Liver (tissue), 9 donors: Measurements from ENCODE around the gene IGF2. TPM values are rescaled to one million over a fixed set of nuclear protein-coding genes. Genes with fewer than 3 reads are reported as not detected.

Experiments used
- DNase-seq: peaks from one replicate; pipeline ENCODE4 v3.0.0-alpha.2; 2017; ENCODE audit warnings: low spot score
- H3K27ac ChIP-seq, 2 donors: one replicate each; pipeline ENCODE4 v1.7.0; 2013; ENCODE audit warnings: inconsistent platforms in 2 of 2, low read length in 2 of 2, control low read depth in 1 of 2, low read depth in 1 of 2, mild to moderate bottlenecking in 1 of 2
- H3K27me3 ChIP-seq, 4 donors: one replicate each; pipeline versions ENCODE4 v1.6.1 to v1.7.0; 2013; ENCODE audit warnings: low read length in 3 of 4, inconsistent platforms in 1 of 4, mild to moderate bottlenecking in 1 of 4, moderate library complexity in 1 of 4; ENCODE audit not compliant: control insufficient read depth in 4 of 4, insufficient read depth in 4 of 4
- H3K36me3 ChIP-seq, 4 donors: one replicate each; pipeline versions ENCODE4 v1.6.1 to v1.7.0; 2013; ENCODE audit warnings: low read length in 3 of 4, mild to moderate bottlenecking in 3 of 4, low read depth in 1 of 4, moderate library complexity in 1 of 4; ENCODE audit not compliant: control insufficient read depth in 4 of 4, insufficient read depth in 3 of 4
- H3K4me1 ChIP-seq, 4 donors: one replicate each; pipeline versions ENCODE4 v1.6.1 to v1.7.0; 2013; ENCODE audit warnings: low read length in 3 of 4, mild to moderate bottlenecking in 3 of 4, moderate library complexity in 1 of 4; ENCODE audit not compliant: control insufficient read depth in 4 of 4, insufficient read depth in 4 of 4
- H3K4me3 ChIP-seq, 3 donors: one replicate each; pipeline versions ENCODE4 v1.6.1 to v1.7.0; 2013; ENCODE audit warnings: low read length in 3 of 3, control low read depth in 1 of 3, low read depth in 1 of 3, mild to moderate bottlenecking in 1 of 3
- H3K9ac ChIP-seq, 2 donors: one replicate each; pipeline ENCODE4 v1.7.0; 2013; ENCODE audit warnings: low read length in 2 of 2, mild to moderate bottlenecking in 2 of 2, moderate library complexity in 2 of 2, control low read depth in 1 of 2, low read depth in 1 of 2
- H3K9me3 ChIP-seq, 4 donors: one replicate each; pipeline versions ENCODE4 v1.6.1 to v1.7.0; 2013; ENCODE audit warnings: low read length in 3 of 4; ENCODE audit not compliant: control insufficient read depth in 4 of 4
- EGR1 ChIP-seq, 2 donors: IDR thresholded peaks; 2 replicates each; pipeline ENCODE4 v1.6.1; 2016 to 2018; ENCODE audit warnings: antibody characterized with exemption in 2 of 2, low read depth in 2 of 2
- FOXA1 ChIP-seq: IDR thresholded peaks from 2 replicates; pipeline ENCODE4 v1.6.1; 2016; ENCODE audit warnings: antibody characterized with exemption
- HNF4G ChIP-seq: IDR thresholded peaks from 2 replicates; pipeline ENCODE4 v1.6.1; 2016; ENCODE audit warnings: antibody characterized with exemption
- JUND ChIP-seq, 2 donors: IDR thresholded peaks; 2 replicates each; pipeline ENCODE4 v1.6.1; 2016; ENCODE audit warnings: antibody characterized with exemption in 2 of 2
- NR2F2 ChIP-seq: IDR thresholded peaks from 2 replicates; pipeline ENCODE4 v1.6.1; 2016; ENCODE audit warnings: antibody characterized with exemption
- TAF1 ChIP-seq: conservative IDR thresholded peaks from 2 replicates; pipeline ENCODE4 v1.6.1; 2016; ENCODE audit warnings: antibody characterized with exemption, mild to moderate bottlenecking
- YY1 ChIP-seq: IDR thresholded peaks from 2 replicates; pipeline ENCODE4 v1.6.1; 2016; ENCODE audit warnings: antibody characterized with exemption, mild to moderate bottlenecking
- WGBS: extraction: QIAGEN DNeasy Blood & Tissue Kit; methylation state at CpG from one replicate; pipeline ENCODE4 v1.1.7; 2013; 5-methylcytosine and 5-hydroxymethylcytosine counted together
- polyA plus RNA-seq, 2 donors: library from polyadenylated mRNA; stranded (reverse) in 1 of 2; unstranded in 1 of 2; fragments of 200-250 nt in 1 of 2; fragments of >200 nt in 1 of 2; fragmentation: Nextera tagmentation in 1 of 2; extraction: Ambion mirVana in 1 of 2; gene quantifications; one replicate each; pipeline versions ENCODE4 v1.2.1 to v1.2.3, GENCODE V29; 2013 to 2015
- total RNA-seq, 2 donors: library from RNA; depleted of rRNA; stranded (reverse); fragments of >200 nt; gene quantifications; one replicate each; pipeline ENCODE4 v1.2.3, GENCODE V29; 2014
- TF ChIP-seq, protein P1 (sequence below): fragments of 150-350 bp; IDR thresholded peaks from 2 replicates; pipeline ENCODE4 v1.5.1; 2017; ENCODE audit warnings: improper control_type of control experiment, low read depth, low read length; ENCODE audit not compliant: missing input control
- TF ChIP-seq, protein P2 (sequence below): IDR thresholded peaks from 2 replicates; pipeline ENCODE4 v1.6.1; 2016; ENCODE audit warnings: antibody characterized with exemption
- TF ChIP-seq, protein P3 (sequence below): IDR thresholded peaks from 2 replicates; pipeline ENCODE4 v1.6.1; 2016; ENCODE audit warnings: antibody characterized with exemption
- donor health status: healthy.
- donor health status: healthy.
- donor health status: healthy.
- donor health status: healthy.
- donor health status: healthy.

IGF2 gene
- total and polyA plus RNA-seq, 4 donors: 70.5 to 1,440 (median 192) TPM

DNA sequence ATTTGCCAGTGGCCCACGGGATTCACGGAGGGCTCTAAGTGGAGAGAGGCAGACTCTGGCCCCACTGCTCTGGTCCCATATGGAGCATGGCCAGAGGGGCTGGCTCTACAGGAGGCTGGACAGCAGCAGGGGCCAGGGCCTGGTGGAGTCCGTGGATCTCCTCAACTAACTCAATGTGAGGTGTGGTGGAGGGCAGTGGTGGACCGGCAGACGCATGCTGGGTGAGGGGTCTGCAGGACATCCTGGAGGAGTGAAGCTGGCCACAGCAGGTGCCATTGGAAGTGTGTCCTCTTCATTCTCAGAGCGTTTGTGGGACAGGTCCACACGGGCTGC lies 15.6 kb downstream of the IGF2 start:
- no peaks in the 10 kb centered on the region for H3K9me3 ChIP-seq
- H3K36me3 ChIP-seq: no peaks in the 10 kb centered on the region
- H3K9ac ChIP-seq: no peak overlapping the region
- 90% methylated on average over 7 of the region's 7 CpGs for WGBS
- H3K27ac ChIP-seq: no peak overlapping the region
- peaks cover 4 to 14% (median 12%) of the 10 kb centered on the region in 4 donors for H3K4me1 ChIP-seq
- no peak for DNase-seq
- no peak overlapping the region for H3K4me3 ChIP-seq
- TF ChIP-seq EGR1 (IDR thresholded peaks at IDR 0.05; ENCODE audit: low read depth in 2 of 2): no peak
- TF ChIP-seq YY1: no peak
- no peaks in the 10 kb centered on the region for H3K27me3 ChIP-seq

DNA sequence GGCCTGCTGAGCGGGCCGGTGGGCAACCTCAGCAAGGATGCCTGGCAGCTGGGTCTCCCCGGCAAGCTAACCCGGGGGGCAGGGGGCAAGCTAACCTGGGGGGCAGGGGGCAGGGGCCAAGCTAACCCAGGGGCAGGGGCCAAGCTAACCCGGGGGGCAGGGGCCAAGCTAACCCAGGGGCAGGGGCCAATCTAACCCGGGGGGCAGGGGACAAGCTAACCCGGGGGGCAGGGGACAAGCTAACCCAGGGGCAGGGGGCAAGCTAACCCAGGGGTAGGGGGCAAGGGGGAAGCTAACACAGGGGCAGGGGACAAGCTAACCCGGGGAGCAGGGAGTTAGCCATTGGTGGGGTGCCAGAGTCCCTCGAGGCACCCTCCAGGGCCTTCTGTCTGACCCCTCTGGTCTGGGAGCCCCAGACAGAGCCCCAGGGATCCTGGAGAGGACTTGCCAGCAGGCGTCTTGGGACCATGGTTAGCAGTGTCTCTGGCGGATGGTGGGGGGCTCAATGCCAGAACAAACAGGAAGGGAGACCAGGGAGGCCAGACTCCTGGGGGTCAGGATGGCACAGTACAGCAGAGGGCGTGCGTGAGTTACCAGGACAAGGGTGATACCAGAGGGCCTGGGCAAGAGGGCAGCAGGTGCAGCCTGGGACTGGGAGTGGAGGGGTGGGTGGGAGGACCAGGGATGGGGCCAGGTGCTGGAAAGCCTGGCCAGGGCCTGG lies 16.1 kb downstream of the IGF2 start:
- no peak for DNase-seq
- H3K27ac ChIP-seq: no peak overlapping the region
- H3K4me3 ChIP-seq: no peak overlapping the region
- H3K9ac ChIP-seq: no peak overlapping the region
- no peaks in the 10 kb centered on the region for H3K27me3 ChIP-seq
- TF ChIP-seq EGR1 (IDR thresholded peaks at IDR 0.05; ENCODE audit: low read depth in 2 of 2): no peak
- TF ChIP-seq, protein P1, sequence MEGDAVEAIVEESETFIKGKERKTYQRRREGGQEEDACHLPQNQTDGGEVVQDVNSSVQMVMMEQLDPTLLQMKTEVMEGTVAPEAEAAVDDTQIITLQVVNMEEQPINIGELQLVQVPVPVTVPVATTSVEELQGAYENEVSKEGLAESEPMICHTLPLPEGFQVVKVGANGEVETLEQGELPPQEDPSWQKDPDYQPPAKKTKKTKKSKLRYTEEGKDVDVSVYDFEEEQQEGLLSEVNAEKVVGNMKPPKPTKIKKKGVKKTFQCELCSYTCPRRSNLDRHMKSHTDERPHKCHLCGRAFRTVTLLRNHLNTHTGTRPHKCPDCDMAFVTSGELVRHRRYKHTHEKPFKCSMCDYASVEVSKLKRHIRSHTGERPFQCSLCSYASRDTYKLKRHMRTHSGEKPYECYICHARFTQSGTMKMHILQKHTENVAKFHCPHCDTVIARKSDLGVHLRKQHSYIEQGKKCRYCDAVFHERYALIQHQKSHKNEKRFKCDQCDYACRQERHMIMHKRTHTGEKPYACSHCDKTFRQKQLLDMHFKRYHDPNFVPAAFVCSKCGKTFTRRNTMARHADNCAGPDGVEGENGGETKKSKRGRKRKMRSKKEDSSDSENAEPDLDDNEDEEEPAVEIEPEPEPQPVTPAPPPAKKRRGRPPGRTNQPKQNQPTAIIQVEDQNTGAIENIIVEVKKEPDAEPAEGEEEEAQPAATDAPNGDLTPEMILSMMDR: peak; percentile 20
- TF ChIP-seq, protein P2, sequence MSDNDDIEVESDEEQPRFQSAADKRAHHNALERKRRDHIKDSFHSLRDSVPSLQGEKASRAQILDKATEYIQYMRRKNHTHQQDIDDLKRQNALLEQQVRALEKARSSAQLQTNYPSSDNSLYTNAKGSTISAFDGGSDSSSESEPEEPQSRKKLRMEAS: no peak
- TF ChIP-seq NR2F2: no peak
- H3K9me3 ChIP-seq: no peaks in the 10 kb centered on the region
- H3K36me3 ChIP-seq: no peaks in the 10 kb centered on the region
- peaks cover 4 to 14% (median 12%) of the 10 kb centered on the region in 4 donors for H3K4me1 ChIP-seq
- 73% methylated on average over 13 of the region's 13 CpGs for WGBS

DNA sequence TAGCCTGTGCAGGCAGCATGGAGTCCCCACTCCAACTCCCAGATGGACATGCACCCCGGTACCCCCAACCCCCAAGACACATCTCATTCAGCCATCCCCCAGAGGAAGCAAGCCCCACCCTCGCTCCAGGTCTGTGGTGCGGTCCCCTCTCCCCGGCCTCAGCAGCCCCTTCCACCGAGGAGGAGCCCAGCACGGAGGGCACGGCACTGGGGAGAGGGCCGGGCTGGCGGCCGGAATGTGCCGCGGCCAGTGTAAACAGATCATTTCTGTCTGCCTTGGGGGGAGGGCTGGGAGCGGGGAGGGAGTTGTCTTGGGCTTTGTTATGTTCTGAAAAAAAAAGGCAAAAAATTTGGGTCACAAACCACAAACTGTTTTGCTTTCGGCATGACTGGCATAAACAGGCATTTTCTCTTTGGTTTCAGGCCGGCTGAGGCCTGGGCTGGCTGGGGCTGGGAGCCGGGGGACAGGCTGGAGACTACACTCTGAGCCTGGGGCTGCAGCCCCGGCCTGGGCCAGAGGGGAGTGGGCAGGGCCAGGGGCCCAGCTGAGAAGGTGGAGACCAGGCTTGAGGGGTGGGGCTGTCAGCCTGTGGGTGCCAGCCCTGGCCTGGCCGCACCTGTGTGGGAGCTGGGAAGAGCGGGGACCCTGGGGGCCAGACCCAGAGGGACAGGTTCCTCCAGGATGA lies 16.8 kb downstream of the IGF2 start:
- 36% methylated on average over 19 of the region's 19 CpGs for WGBS
- Histone ChIP-seq H3K27ac (no peak overlapping the region), H3K27me3 (no peaks in the 10 kb centered on the region), H3K4me1 (peaks cover 4 to 14% (median 12%) of the 10 kb centered on the region in 4 donors), H3K9ac (no peak overlapping the region), H3K4me3 (no peak overlapping the region), H3K9me3 (no peaks in the 10 kb centered on the region), H3K36me3 (no peaks in the 10 kb centered on the region)
- TF ChIP-seq JUND (IDR thresholded peaks at IDR 0.05): no peak
- TF ChIP-seq TAF1: no peak
- TF ChIP-seq YY1: no peak
- TF ChIP-seq, protein P3, sequence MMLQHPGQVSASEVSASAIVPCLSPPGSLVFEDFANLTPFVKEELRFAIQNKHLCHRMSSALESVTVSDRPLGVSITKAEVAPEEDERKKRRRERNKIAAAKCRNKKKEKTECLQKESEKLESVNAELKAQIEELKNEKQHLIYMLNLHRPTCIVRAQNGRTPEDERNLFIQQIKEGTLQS: no peak
- TF ChIP-seq HNF4G: no peak
- TF ChIP-seq FOXA1: no peak
- DNase-seq: no peak
